ENCODE data around the gene TACC2.
"Not testable (repeated sequence)": the region's sequence is repeated elsewhere in the genome, so short reads cannot be mapped to it uniquely, and the experiment has no call there.

Gene TACC2

GRCh38 chr10:121978511-121978910 is 10.5 kb upstream of the TACC2 start:
- no peak for DNase-seq (ENCODE audit: low spot score)

GRCh38 chr10:121981346-121981745 is 7.6 kb upstream of the TACC2 start:
- no peak for DNase-seq (ENCODE audit: low spot score)

- DNase-seq (ENCODE audit: low spot score): no peak
Measured at GRCh38 chr10:121983852-121984251, 5.1 kb upstream of the TACC2 start.

GRCh38 chr10:121984463-121984862 is 4.5 kb upstream of the TACC2 start:
- no peak for DNase-seq (ENCODE audit: low spot score)

- DNase-seq (ENCODE audit: low spot score): no peak
Measured at GRCh38 chr10:121990015-121990677, 1.2 kb downstream of the TACC2 start.

GRCh38 chr10:121991727-121992126 is 2.8 kb downstream of the TACC2 start:
- DNase-seq (ENCODE audit: low spot score): not testable (repeated sequence)

GRCh38 chr10:121994429-121994941 is 5.5 kb downstream of the TACC2 start:
- no peak for DNase-seq (ENCODE audit: low spot score)

- no peak for DNase-seq (ENCODE audit: low spot score)
Measured at GRCh38 chr10:121998462-121998861, 9.5 kb downstream of the TACC2 start.

GRCh38 chr10:121999301-121999700 is 10.3 kb downstream of the TACC2 start:
- no peak for DNase-seq (ENCODE audit: low spot score)

GRCh38 chr10:122001698-122002097 is 12.7 kb downstream of the TACC2 start:
- DNase-seq (ENCODE audit: low spot score): no peak

GRCh38 chr10:122007415-122007814 is 18.5 kb downstream of the TACC2 start:
- no peak for DNase-seq (ENCODE audit: low spot score)

GRCh38 chr10:122010405-122011050 is 21.6 kb downstream of the TACC2 start:
- DNase-seq (ENCODE audit: low spot score): no peak

- no peak for DNase-seq (ENCODE audit: low spot score)
Measured at GRCh38 chr10:122012731-122013130, 23.8 kb downstream of the TACC2 start.

- DNase-seq (ENCODE audit: low spot score): no peak
Measured at GRCh38 chr10:122013311-122013780, 24.4 kb downstream of the TACC2 start.

GRCh38 chr10:122014652-122015248 is 25.8 kb downstream of the TACC2 start:
- no peak for DNase-seq (ENCODE audit: low spot score)

GRCh38 chr10:122017926-122018325 is 29.0 kb downstream of the TACC2 start:
- not testable (repeated sequence) for DNase-seq (ENCODE audit: low spot score)

- no peak for DNase-seq (ENCODE audit: low spot score)
Measured at GRCh38 chr10:122018491-122018890, 29.5 kb downstream of the TACC2 start.

GRCh38 chr10:122018951-122019413 is 30.0 kb downstream of the TACC2 start:
- no peak for DNase-seq (ENCODE audit: low spot score)

GRCh38 chr10:122019414-122019975 is 30.5 kb downstream of the TACC2 start:
- DNase-seq (ENCODE audit: low spot score): no peak

- no peak for DNase-seq (ENCODE audit: low spot score)
Measured at GRCh38 chr10:122020226-122020625, 31.3 kb downstream of the TACC2 start.

- no peak for DNase-seq (ENCODE audit: low spot score)
Measured at GRCh38 chr10:122021379-122021778, 32.4 kb downstream of the TACC2 start.

- DNase-seq (ENCODE audit: low spot score): no peak
Measured at GRCh38 chr10:122021828-122022227, 32.9 kb downstream of the TACC2 start.

- no peak for DNase-seq (ENCODE audit: low spot score)
Measured at GRCh38 chr10:122022276-122022675, 33.3 kb downstream of the TACC2 start.
